Lower lobe of right lung (tissue), 2 donors: Measurements from ENCODE around the gene CNN2. TPM values are rescaled to one million over a fixed set of nuclear protein-coding genes. Genes with fewer than 3 reads are reported as not detected.

Experiments used
- ATAC-seq, 2 donors: fragments of 200-7000 bp; cut with Tn5 transposase; one replicate each; pipeline ENCODE4 v1.9.1; 2020 to 2022; ENCODE audit warnings: mild to moderate bottlenecking in 2 of 2, moderate library complexity in 2 of 2
- DNase-seq: peaks from one replicate; pipeline ENCODE4 v3.0.0-alpha.2; 2020
- H3K27ac ChIP-seq: fragments of 200-600 bp; one replicate; pipeline ENCODE4 v1.8.0; 2022
- H3K27me3 ChIP-seq: fragments of 200-600 bp; one replicate; pipeline ENCODE4 v1.8.0; 2022; ENCODE audit warnings: low read depth
- H3K36me3 ChIP-seq: fragments of 200-600 bp; one replicate; pipeline ENCODE4 v1.8.0; 2022; ENCODE audit warnings: mild to moderate bottlenecking
- H3K4me1 ChIP-seq: fragments of 200-600 bp; one replicate; pipeline ENCODE4 v1.8.0; 2022
- H3K4me3 ChIP-seq: fragments of 200-600 bp; one replicate; pipeline ENCODE4 v1.8.0; 2022; ENCODE audit warnings: mild to moderate bottlenecking
- H3K9me3 ChIP-seq: fragments of 200-600 bp; one replicate; pipeline ENCODE4 v1.8.0; 2022
- intact Hi-C: fragments of 100-400 bp; cut with DNase I; formaldehyde crosslinking; loops from one replicate; pipeline ENCODE4 v1.11.0; 2022
- total RNA-seq: library from RNA; stranded (reverse); fragmentation: NEBNext Ultra II Directional; extraction: Animal tissue kit (Norgen Biotek cat#: 25700); gene quantifications from one replicate; pipeline ENCODE4 v1.2.1, GENCODE V29; 2021
- TF ChIP-seq, protein P1 (sequence below): fragments of 200-600 bp; IDR thresholded peaks from one replicate; pipeline ENCODE4 v1.8.0; 2022; ENCODE audit warnings: antibody characterized with exemption, mild to moderate bottlenecking
- donor health status: DM: no; HTN: yes; CAD: no; lungs with severe emphysema.

CNN2 gene
- total RNA-seq, 1 donor from 2014 or later = 158 TPM

DNA sequence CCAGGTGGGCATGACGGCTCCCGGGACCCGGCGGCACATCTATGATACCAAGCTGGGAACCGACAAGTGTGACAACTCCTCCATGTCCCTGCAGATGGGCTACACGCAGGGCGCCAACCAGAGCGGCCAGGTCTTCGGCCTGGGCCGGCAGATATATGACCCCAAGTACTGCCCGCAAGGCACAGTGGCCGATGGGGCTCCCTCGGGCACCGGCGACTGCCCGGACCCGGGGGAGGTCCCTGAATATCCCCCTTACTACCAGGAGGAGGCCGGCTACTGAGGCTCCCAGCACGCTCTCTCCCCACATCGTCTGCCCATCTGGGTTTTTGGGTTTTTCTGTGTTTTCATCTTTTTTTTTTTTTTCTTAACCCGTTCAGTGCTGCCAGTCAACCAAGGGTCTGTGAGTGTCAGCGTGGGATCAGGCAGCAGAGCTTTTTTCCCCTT is 11.2 kb downstream of the CNN2 start:
- intact Hi-C loops = no loop called here
- ATAC-seq = no peak
- H3K27me3 ChIP-seq = no peaks in the 10 kb centered on the region
- H3K4me3 ChIP-seq = no peak overlapping the region
- no peaks in the 10 kb centered on the region for H3K9me3 ChIP-seq
- H3K36me3 ChIP-seq = peaks cover 47% of the 10 kb centered on the region
- H3K4me1 ChIP-seq = peaks cover 40% of the 10 kb centered on the region
- peak overlapping the region; percentile 79 for H3K27ac ChIP-seq
- DNase-seq = no peak
- TF ChIP-seq, protein P1, sequence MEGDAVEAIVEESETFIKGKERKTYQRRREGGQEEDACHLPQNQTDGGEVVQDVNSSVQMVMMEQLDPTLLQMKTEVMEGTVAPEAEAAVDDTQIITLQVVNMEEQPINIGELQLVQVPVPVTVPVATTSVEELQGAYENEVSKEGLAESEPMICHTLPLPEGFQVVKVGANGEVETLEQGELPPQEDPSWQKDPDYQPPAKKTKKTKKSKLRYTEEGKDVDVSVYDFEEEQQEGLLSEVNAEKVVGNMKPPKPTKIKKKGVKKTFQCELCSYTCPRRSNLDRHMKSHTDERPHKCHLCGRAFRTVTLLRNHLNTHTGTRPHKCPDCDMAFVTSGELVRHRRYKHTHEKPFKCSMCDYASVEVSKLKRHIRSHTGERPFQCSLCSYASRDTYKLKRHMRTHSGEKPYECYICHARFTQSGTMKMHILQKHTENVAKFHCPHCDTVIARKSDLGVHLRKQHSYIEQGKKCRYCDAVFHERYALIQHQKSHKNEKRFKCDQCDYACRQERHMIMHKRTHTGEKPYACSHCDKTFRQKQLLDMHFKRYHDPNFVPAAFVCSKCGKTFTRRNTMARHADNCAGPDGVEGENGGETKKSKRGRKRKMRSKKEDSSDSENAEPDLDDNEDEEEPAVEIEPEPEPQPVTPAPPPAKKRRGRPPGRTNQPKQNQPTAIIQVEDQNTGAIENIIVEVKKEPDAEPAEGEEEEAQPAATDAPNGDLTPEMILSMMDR = no peak

DNA sequence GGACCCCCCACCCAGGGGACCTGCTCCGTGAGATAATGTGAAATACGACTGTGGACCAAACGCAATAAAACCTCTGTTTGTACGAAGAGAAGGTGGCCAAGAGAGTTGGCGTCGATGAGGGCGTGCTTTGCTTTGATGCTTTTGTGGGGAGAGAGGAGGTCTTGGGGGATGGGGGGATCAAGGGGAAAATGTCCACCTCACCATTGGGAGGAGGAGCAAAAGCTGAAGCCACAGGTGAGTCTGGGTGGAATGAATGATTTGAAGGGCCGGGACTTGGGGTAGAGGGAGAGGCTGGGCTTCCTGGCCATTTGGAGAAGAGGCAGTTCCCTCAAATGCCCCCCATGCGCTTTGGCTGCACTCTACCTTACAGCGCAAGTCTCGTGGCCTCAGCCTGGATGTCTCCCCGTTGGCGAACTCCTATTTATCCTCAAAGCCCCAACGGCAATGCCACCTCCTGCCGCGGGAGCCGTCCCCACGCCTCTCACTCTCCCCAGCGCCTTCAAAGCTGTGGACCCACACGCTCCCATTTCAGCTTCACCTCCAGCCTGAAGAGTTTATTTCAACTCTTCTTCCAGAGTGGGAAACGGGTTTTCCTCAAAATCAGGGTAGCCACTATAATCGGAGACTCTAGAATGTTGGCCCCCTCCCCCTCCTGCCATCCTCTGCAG is 12.7 kb downstream of the CNN2 start:
- intact Hi-C loops = no loop called here
- ATAC-seq (no peak), DNase-seq (no peak)
- Histone ChIP-seq H3K9me3 (no peaks in the 10 kb centered on the region), H3K4me3 (peak overlapping the region; percentile 74), H3K36me3 (peaks cover 39% of the 10 kb centered on the region), H3K27ac (peak overlapping the region; percentile 79), H3K4me1 (peaks cover 40% of the 10 kb centered on the region), H3K27me3 (no peaks in the 10 kb centered on the region)
- TF ChIP-seq, protein P1 = no peak

DNA sequence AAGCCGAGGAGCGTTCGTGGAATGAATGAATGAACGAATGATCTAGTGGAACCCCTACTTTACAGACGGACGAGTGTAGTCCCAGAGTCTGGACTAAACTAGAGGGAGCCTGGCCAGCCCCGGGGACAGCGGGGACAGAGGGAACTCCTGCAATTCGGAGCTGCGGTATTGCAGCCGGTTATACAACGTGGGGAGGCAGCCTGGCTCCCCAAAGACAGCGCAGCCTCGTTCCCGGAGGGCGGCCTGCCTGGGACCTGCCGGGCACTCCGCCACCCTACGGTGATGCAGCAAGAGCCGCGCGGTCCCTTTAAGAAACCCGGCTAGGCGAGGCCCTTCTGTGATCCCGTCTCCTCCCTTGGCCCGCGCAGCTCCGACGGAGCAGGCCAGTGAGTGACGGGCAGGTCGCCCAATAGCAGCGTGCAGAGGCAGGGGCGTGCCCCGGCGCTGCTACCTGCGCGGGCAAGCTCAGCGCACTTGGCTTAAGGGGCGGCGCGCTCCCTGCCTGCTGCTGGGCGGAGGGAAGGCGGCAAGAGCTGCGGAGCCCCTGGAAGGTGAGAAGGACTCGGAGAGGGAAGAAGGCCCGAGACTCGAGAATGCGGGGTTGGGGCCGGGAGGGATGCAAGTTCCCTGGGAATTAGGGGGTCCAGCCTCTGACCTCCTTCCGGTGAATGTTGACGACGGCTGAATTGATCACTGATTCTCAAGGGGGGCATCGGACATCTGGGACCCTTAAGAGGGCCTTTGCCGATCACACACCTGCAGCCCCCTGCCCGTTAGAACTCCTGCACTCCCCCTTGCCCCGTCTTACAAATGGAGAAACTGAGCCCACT is 13.5 kb downstream of the CNN2 start, which contains the start of gene ABCA7:
Gene ABCA7 (plus strand): TSS at position 462 of the 830 bp plus-strand sequence. CDS start 1,255 bp downstream, outside the sequence.
- H3K4me3 ChIP-seq = peak within 1 kb of the TSS; percentile 74
- DNase-seq = peak; percentile 99
- H3K27me3 ChIP-seq = no peaks in the 10 kb centered on the region
- TF ChIP-seq, protein P1 = no peak
- peaks cover 40% of the 10 kb centered on the region for H3K4me1 ChIP-seq
- ATAC-seq = peak; percentile 96
- H3K9me3 ChIP-seq = no peaks in the 10 kb centered on the region
- peaks cover 44% of the 10 kb centered on the region for H3K36me3 ChIP-seq
- peak within 1 kb of the TSS; percentile 79 for H3K27ac ChIP-seq
- intact Hi-C loops = no loop called here

DNA sequence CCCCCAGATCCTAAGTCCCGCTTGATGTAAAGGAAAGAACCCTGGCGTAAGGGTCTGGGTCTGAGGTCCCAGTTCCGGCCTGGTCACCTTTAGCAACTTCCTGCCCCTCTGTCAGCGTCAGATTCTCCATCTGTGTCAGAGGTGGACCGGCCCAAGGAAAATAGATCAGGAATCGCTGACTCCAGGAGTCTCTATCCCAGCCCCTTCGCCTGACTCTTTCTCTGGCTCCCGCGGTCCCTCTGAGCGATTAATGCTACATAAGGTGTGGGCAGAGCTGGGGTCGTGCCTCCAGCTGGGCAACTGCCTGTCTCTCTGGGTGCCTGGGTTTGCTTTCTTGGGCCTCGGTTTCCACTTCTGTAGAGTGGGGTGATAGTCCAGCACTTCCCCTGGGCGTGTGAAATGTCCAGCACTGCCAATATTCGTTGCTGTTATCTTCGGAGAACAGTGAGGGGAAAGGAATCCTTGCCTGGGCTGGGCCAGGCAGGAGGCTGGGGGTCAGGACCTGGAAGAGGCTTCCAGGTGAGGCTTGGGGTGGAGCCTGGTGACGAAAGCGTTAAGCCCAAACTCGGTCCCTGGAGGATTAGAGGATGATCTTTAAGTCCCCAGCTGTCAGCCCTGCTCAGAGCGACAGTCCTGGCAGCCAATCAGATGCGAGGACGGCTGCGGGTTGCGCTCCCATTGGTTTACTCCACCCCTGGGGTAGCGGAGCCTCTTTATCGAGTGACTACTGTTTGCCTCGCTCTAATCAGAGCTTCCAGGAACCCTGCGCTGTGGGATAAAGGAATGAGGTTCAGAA is 14.3 kb downstream of the CNN2 start:
- DNase-seq = peak; percentile 93
- H3K36me3 ChIP-seq = peaks cover 40% of the 10 kb centered on the region
- peaks cover 40% of the 10 kb centered on the region for H3K4me1 ChIP-seq
- peak overlapping the region; percentile 74 for H3K4me3 ChIP-seq
- H3K27ac ChIP-seq = peak overlapping the region; percentile 79
- TF ChIP-seq, protein P1 = no peak
- H3K9me3 ChIP-seq = no peaks in the 10 kb centered on the region
- ATAC-seq = peak; percentile 78 to 85
- H3K27me3 ChIP-seq = no peaks in the 10 kb centered on the region
- intact Hi-C loops = no loop called here

DNA sequence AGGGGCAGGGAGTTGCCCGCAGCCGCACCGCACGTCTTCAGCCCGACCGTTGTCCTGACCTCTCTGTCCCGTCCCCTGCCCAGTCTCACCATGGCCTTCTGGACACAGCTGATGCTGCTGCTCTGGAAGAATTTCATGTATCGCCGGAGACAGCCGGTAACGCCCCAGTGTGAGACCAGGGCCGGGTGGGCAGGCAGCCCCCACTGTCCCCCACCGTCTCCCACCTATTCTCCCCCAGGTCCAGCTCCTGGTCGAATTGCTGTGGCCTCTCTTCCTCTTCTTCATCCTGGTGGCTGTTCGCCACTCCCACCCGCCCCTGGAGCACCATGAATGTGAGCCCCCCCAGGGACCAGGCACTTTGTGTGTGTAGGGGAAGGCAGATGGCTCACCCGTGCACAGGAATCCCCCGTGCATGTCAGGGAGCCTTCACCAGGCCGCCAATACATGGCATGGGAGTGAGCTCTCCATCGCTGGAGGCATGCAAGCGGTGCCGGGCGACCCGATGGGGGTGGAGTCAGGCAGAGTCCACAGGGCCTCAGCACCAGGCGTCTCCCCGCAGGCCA is 14.9 kb downstream of the CNN2 start:
- Histone ChIP-seq H3K36me3 (peaks cover 33% of the 10 kb centered on the region), H3K9me3 (no peaks in the 10 kb centered on the region), H3K4me1 (peaks cover 40% of the 10 kb centered on the region), H3K4me3 (peak overlapping the region; percentile 74), H3K27ac (no peak overlapping the region), H3K27me3 (no peaks in the 10 kb centered on the region)
- TF ChIP-seq, protein P1 = no peak
- DNase-seq = no peak
- intact Hi-C loops = no loop called here
- no peak for ATAC-seq
